H9 (cell line): ENCODE measurements around the gene FSTL4. TPM values are rescaled to one million over a fixed set of nuclear protein-coding genes. Genes with fewer than 3 reads are reported as not detected.

Experiments
- DNase-seq: peaks from one replicate; pipeline ENCODE4 v3.0.0-alpha.2; 2017
- H2AFZ ChIP-seq: one replicate; pipeline ENCODE4 v1.6.1; 2013; ENCODE audit warnings: mild to moderate bottlenecking, low read length, control low read depth, moderate library complexity
- H2AK5ac ChIP-seq: 2 replicates; pipeline ENCODE4 v1.6.1; 2013; ENCODE audit warnings: low read length, control low read depth, mixed read lengths; ENCODE audit not compliant: insufficient read length
- H2BK120ac ChIP-seq: one replicate; pipeline ENCODE4 v1.6.1; 2013; ENCODE audit warnings: low read depth, mild to moderate bottlenecking, low read length, control low read depth, inconsistent platforms; ENCODE audit not compliant: poor library complexity, severe bottlenecking
- H2BK12ac ChIP-seq: 2 replicates; pipeline ENCODE4 v1.6.1; 2013; ENCODE audit warnings: low read length, control low read depth, mixed read lengths, low read depth; ENCODE audit not compliant: insufficient read length
- H2BK15ac ChIP-seq: 2 replicates; pipeline ENCODE4 v1.6.1; 2013; ENCODE audit warnings: low read depth, low read length, control low read depth
- H2BK20ac ChIP-seq: one replicate; pipeline ENCODE4 v1.6.1; 2013; ENCODE audit warnings: low read depth, mild to moderate bottlenecking, low read length, control low read depth, inconsistent platforms; ENCODE audit not compliant: poor library complexity, severe bottlenecking
- H2BK5ac ChIP-seq: 2 replicates; pipeline ENCODE4 v1.6.1; 2013; ENCODE audit warnings: low read length, control low read depth, mixed read lengths; ENCODE audit not compliant: insufficient read length
- H3K14ac ChIP-seq: 2 replicates; pipeline ENCODE4 v1.6.1; 2013; ENCODE audit warnings: low read length, control low read depth; ENCODE audit not compliant: insufficient read depth
- H3K18ac ChIP-seq: 2 replicates; pipeline ENCODE4 v1.6.1; 2013; ENCODE audit warnings: low read depth, mild to moderate bottlenecking, mixed read lengths, low read length, control low read depth; ENCODE audit not compliant: insufficient read length
- H3K23ac ChIP-seq: 2 replicates; pipeline ENCODE4 v1.6.1; 2013; ENCODE audit warnings: low read length, control low read depth, mixed read lengths, low read depth; ENCODE audit not compliant: insufficient read length
- H3K23me2 ChIP-seq: 2 replicates; pipeline ENCODE4 v1.6.1; 2013; ENCODE audit warnings: low read depth, mild to moderate bottlenecking, mixed read lengths, low read length, control low read depth; ENCODE audit not compliant: insufficient read length, poor library complexity, severe bottlenecking
- H3K27ac ChIP-seq: 2 replicates; pipeline ENCODE4 v1.5.1; 2013; ENCODE audit warnings: low read length, control low read depth, mixed read lengths, low read depth; ENCODE audit not compliant: insufficient read length
- H3K27me3 ChIP-seq: 2 replicates; pipeline ENCODE4 v1.6.1; 2013; ENCODE audit warnings: low read length, control low read depth, inconsistent platforms; ENCODE audit not compliant: insufficient read depth
- H3K4ac ChIP-seq: 2 replicates; pipeline ENCODE4 v1.6.1; 2013; ENCODE audit warnings: low read depth, mild to moderate bottlenecking, control low read depth, inconsistent platforms, low read length, moderate library complexity
- H3K4me1 ChIP-seq: 2 replicates; pipeline ENCODE4 v1.6.1; 2013; ENCODE audit warnings: low read length, control low read depth, inconsistent platforms; ENCODE audit not compliant: insufficient read depth
- H3K4me2 ChIP-seq: 2 replicates; pipeline ENCODE4 v1.6.1; 2013; ENCODE audit warnings: low read length, control low read depth, mixed read lengths; ENCODE audit not compliant: insufficient read length, insufficient read depth
- H3K56ac ChIP-seq: 2 replicates; pipeline ENCODE4 v1.6.1; 2013; ENCODE audit warnings: low read depth, mild to moderate bottlenecking, mixed read lengths, low read length, control low read depth; ENCODE audit not compliant: insufficient read length
- H3K79me1 ChIP-seq: 2 replicates; pipeline ENCODE4 v1.6.1; 2013; ENCODE audit warnings: low read depth, mild to moderate bottlenecking, moderate library complexity, low read length, control low read depth, inconsistent platforms; ENCODE audit not compliant: insufficient read depth, poor library complexity, severe bottlenecking
- H3K79me2 ChIP-seq: 2 replicates; pipeline ENCODE4 v1.6.1; 2013; ENCODE audit warnings: low read length, control low read depth, inconsistent platforms; ENCODE audit not compliant: insufficient read depth
- H3K9ac ChIP-seq: 2 replicates; pipeline ENCODE4 v1.6.1; 2013; ENCODE audit warnings: low read length, control low read depth, mixed read lengths; ENCODE audit not compliant: insufficient read length; ENCODE audit errors: extremely low read depth
- H3K9me3 ChIP-seq: one replicate; pipeline ENCODE4 v1.6.1; 2013; ENCODE audit warnings: low read depth, low read length, inconsistent platforms; ENCODE audit not compliant: control insufficient read depth
- H3T11ph ChIP-seq: one replicate; pipeline ENCODE4 v1.6.1; 2013; ENCODE audit warnings: mild to moderate bottlenecking, low read length, control low read depth, inconsistent platforms
- H4K20me1 ChIP-seq: one replicate; pipeline ENCODE4 v1.6.1; 2013; ENCODE audit not compliant: control insufficient read depth, insufficient read length, insufficient read depth
- H4K5ac ChIP-seq: 2 replicates; pipeline ENCODE4 v1.6.1; 2013; ENCODE audit warnings: low read depth, mild to moderate bottlenecking, mixed read lengths, low read length, control low read depth; ENCODE audit not compliant: insufficient read length
- H4K8ac ChIP-seq: replicated peaks from 2 replicates; pipeline ENCODE4 v1.6.1; 2013; ENCODE audit warnings: low read length, control low read depth, mixed read lengths, low read depth; ENCODE audit not compliant: insufficient read length
- H4K91ac ChIP-seq: 2 replicates; pipeline ENCODE4 v1.6.1; 2013; ENCODE audit warnings: low read depth, mild to moderate bottlenecking, moderate library complexity, mixed read lengths, low read length, control low read depth; ENCODE audit not compliant: insufficient read length
- H3K27ac Mint-ChIP-seq, 3 experiments: 2 replicates in 2 of 3; 3 replicates in 1 of 3; pipeline ENCODE4 v1.8.0; 2020 to 2021; ENCODE audit warnings: mixed read lengths in 3 of 3, mild to moderate bottlenecking in 1 of 3, moderate library complexity in 1 of 3
- H3K27me3 Mint-ChIP-seq: 2 replicates; pipeline ENCODE4 v1.8.0; 2021; ENCODE audit warnings: low read depth, mild to moderate bottlenecking, moderate library complexity, mixed read lengths
- H3K36me3 Mint-ChIP-seq, 3 experiments: 2 replicates in 2 of 3; 3 replicates in 1 of 3; pipeline ENCODE4 v1.8.0; 2020 to 2021; ENCODE audit warnings: low read depth in 3 of 3, mixed read lengths in 3 of 3; ENCODE audit not compliant: insufficient read depth in 1 of 3
- H3K4me1 Mint-ChIP-seq, 2 experiments: 2 replicates each; pipeline ENCODE4 v1.8.0; 2020; ENCODE audit warnings: mixed read lengths in 2 of 2
- H3K4me3 Mint-ChIP-seq, 2 experiments: 2 replicates in 1 of 2; 3 replicates in 1 of 2; pipeline ENCODE4 v1.8.0; 2020 to 2021; ENCODE audit warnings: mild to moderate bottlenecking in 2 of 2, mixed read lengths in 2 of 2, moderate library complexity in 1 of 2
- H3K9me3 Mint-ChIP-seq, 2 experiments: 2 replicates in 1 of 2; 3 replicates in 1 of 2; pipeline ENCODE4 v1.8.0; 2020; ENCODE audit warnings: mild to moderate bottlenecking in 2 of 2, mixed read lengths in 2 of 2, moderate library complexity in 1 of 2
- CTCF ChIP-seq: fragments of 200-600 bp; sonication (generic); conservative IDR thresholded peaks from 3 replicates; pipeline ENCODE4 v1.8.0; 2021; ENCODE audit warnings: antibody characterized with exemption, mild to moderate bottlenecking
- WGBS: extraction: QIAGEN DNeasy Blood & Tissue Kit; methylation state at CpG from one replicate; pipeline ENCODE4 v1.1.7; 2013; ENCODE audit warnings: missing lambda C conversion rate, low lambda C conversion rate, mixed read lengths; ENCODE audit not compliant: insufficient read length; ENCODE audit errors: extremely low coverage; 5-methylcytosine and 5-hydroxymethylcytosine counted together
- total RNA-seq: library from RNA; stranded (reverse); gene quantifications from 2 replicates; pipeline ENCODE4 v1.2.1, GENCODE V29; 2021

Gene FSTL4
- total RNA-seq, 1 experiment from 2014 or later: 5.7 TPM

GRCh38 chr5:133480366-133480765, 132.0 kb downstream of the FSTL4 start:
- H2BK15ac ChIP-seq: no peak overlapping the region
- no peak overlapping the region for H3K56ac ChIP-seq
- no peaks in the 10 kb centered on the region for H4K20me1 ChIP-seq
- H4K91ac ChIP-seq: no peak overlapping the region
- no peak overlapping the region for H3K4ac ChIP-seq
- Mint-ChIP-seq H3K36me3 (peaks cover 0 to 1% (median 0%) of the 10 kb centered on the region in 3 experiments; a peak in 1 of 7 replicates), H3K27ac (no peak overlapping the region), H3K9me3 (no peaks in the 10 kb centered on the region), H3K4me1 (peaks cover 2 to 4% of the 10 kb centered on the region in 2 experiments), H3K4me3 (no peak overlapping the region), H3K27me3 (peaks cover 2% of the 10 kb centered on the region)
- no peaks in the 10 kb centered on the region for H3K9me3 ChIP-seq
- no peak overlapping the region for H4K5ac ChIP-seq
- no peak overlapping the region for H3K18ac ChIP-seq
- H3K79me2 ChIP-seq: no peaks in the 10 kb centered on the region
- no peaks in the 10 kb centered on the region for H3K79me1 ChIP-seq
- no peak overlapping the region for H2BK120ac ChIP-seq
- WGBS: no CpG with 5 or more reads among the region's 9 CpGs
- H2AFZ ChIP-seq: no peak overlapping the region
- no peak overlapping the region for H3K23ac ChIP-seq
- H3K27me3 ChIP-seq: no peaks in the 10 kb centered on the region
- 0 out of 2 replicates have a peak, but pooled peaks cover 3% of the 10 kb centered on the region for H3K4me1 ChIP-seq
- no peak overlapping the region for H2BK12ac ChIP-seq
- H3K14ac ChIP-seq: no peak overlapping the region
- H4K8ac ChIP-seq: no peak overlapping the region
- H2BK20ac ChIP-seq: no peak overlapping the region
- no peak overlapping the region for H2BK5ac ChIP-seq
- DNase-seq: no peak
- no peak overlapping the region for H3K9ac ChIP-seq
- H3K4me2 ChIP-seq: no peak overlapping the region
- no peaks in the 10 kb centered on the region for H3K23me2 ChIP-seq
- H3T11ph ChIP-seq: no peak overlapping the region
- no peak for TF ChIP-seq CTCF
- no peak overlapping the region for H2AK5ac ChIP-seq
- no peak overlapping the region for H3K27ac ChIP-seq
